Activated CD4-positive, alpha-beta T cell treated with anti-CD3 and anti-CD28 coated beads for 36 hours (primary cell): ENCODE results near the gene SLC7A7. TPM values are rescaled to one million over a fixed set of nuclear protein-coding genes. Genes with fewer than 3 reads are reported as not detected.
"Not testable (repeated sequence)": the region's sequence is repeated elsewhere in the genome, so short reads cannot be mapped to it uniquely, and the experiment has no call there.

Experiments used
- ATAC-seq: fragments of 200-7000 bp; cut with Tn5 transposase; one replicate; pipeline ENCODE4 v1.10.0; 2021; ENCODE audit warnings: mild to moderate bottlenecking, moderate library complexity
- CTCF ChIA-PET: fragments of 350-600 bp; sonication (Branson Sonifier 250); formaldehyde crosslinking; loops from one replicate; lab custom pipeline; 2021; ENCODE audit warnings: antibody characterized with exemption; lab: Charles Lee
- POLR2A ChIA-PET: fragments of 350-600 bp; sonication (Branson Sonifier 250); formaldehyde crosslinking; loops from one replicate; lab custom pipeline; 2021; ENCODE audit warnings: antibody characterized with exemption, inconsistent platforms; lab: Charles Lee
- DNase-seq: peaks from one replicate; pipeline ENCODE4 v3.0.0-alpha.2; 2020
- H3K27ac Mint-ChIP-seq: one replicate; pipeline ENCODE4 v1.8.0; 2021; ENCODE audit warnings: mixed read lengths
- H3K27me3 Mint-ChIP-seq: one replicate; pipeline ENCODE4 v1.8.0; 2021; ENCODE audit warnings: mixed read lengths
- H3K36me3 Mint-ChIP-seq: one replicate; pipeline ENCODE4 v1.8.0; 2021; ENCODE audit warnings: low read depth, mixed read lengths
- H3K4me1 Mint-ChIP-seq: one replicate; pipeline ENCODE4 v1.8.0; 2021; ENCODE audit warnings: mixed read lengths
- H3K4me3 Mint-ChIP-seq: one replicate; pipeline ENCODE4 v1.8.0; 2021; ENCODE audit warnings: mild to moderate bottlenecking, moderate library complexity, mixed read lengths
- H3K9me3 Mint-ChIP-seq: one replicate; pipeline ENCODE4 v1.8.0; 2021; ENCODE audit warnings: low read depth, mixed read lengths
- intact Hi-C, 2 experiments: fragments of 100-400 bp; cut with DNase I in 1 of 2; cut with micrococcal nuclease in 1 of 2; formaldehyde crosslinking; loops; one replicate each; pipeline versions ENCODE4 v1.14.2 to v1.15.1; 2022 to 2024; cut with DNase I, micrococcal nuclease
- total RNA-seq, 2 experiments: library from RNA; stranded (reverse); gene quantifications; one replicate each; pipeline ENCODE4 v1.2.3, GENCODE V29; 2021

SLC7A7 gene
- total RNA-seq, 2 experiments from 2014 or later: 0.50 to 0.72 TPM

GRCh38 chr14:22801716-22802115, 13.5 kb downstream of the SLC7A7 start:
- ChIA-PET POLR2A (no interaction called here), CTCF (interaction anchor here (1.0 to 2.0 kb wide), 3 partner anchors 21 to 54 kb away, joined by 3 to 4 read pairs (median 4); no protein-coding TSS in a partner anchor)
- intact Hi-C loops: no loop called here
- peaks cover 37% of the 10 kb centered on the region for H3K27me3 Mint-ChIP-seq
- H3K9me3 Mint-ChIP-seq: no peaks in the 10 kb centered on the region
- no peaks in the 10 kb centered on the region for H3K4me1 Mint-ChIP-seq
- DNase-seq: no peak
- no peak for ATAC-seq
- no peaks in the 10 kb centered on the region for H3K36me3 Mint-ChIP-seq
- H3K4me3 Mint-ChIP-seq: no peak overlapping the region
- H3K27ac Mint-ChIP-seq: no peak overlapping the region

- Mint-ChIP-seq H3K4me3 (no peak overlapping the region), H3K36me3 (no peaks in the 10 kb centered on the region), H3K27ac (no peak overlapping the region), H3K27me3 (peaks cover 36% of the 10 kb centered on the region), H3K9me3 (no peaks in the 10 kb centered on the region), H3K4me1 (no peaks in the 10 kb centered on the region)
- DNase-seq: no peak
- intact Hi-C loops: no loop called here
- no peak for ATAC-seq
- POLR2A ChIA-PET: no interaction called here
- CTCF ChIA-PET: interaction anchor here (1.4 kb wide), 1 partner anchor 22 kb away, joined by 4 read pairs; no protein-coding TSS in a partner anchor
Observed at GRCh38 chr14:22800346-22800745, 14.9 kb downstream of the SLC7A7 start.

GRCh38 chr14:22798528-22798927, 16.7 kb downstream of the SLC7A7 start:
- ATAC-seq (no peak), DNase-seq (no peak)
- Mint-ChIP-seq H3K4me3 (no peak overlapping the region), H3K4me1 (no peaks in the 10 kb centered on the region), H3K27ac (no peak overlapping the region), H3K9me3 (no peaks in the 10 kb centered on the region), H3K27me3 (peaks cover 39% of the 10 kb centered on the region), H3K36me3 (no peaks in the 10 kb centered on the region)
- intact Hi-C loops: no loop called here
- CTCF ChIA-PET: no interaction called here
- POLR2A ChIA-PET: no interaction called here

- no peaks in the 10 kb centered on the region for H3K36me3 Mint-ChIP-seq
- intact Hi-C loops: no loop called here
- no peaks in the 10 kb centered on the region for H3K9me3 Mint-ChIP-seq
- H3K4me3 Mint-ChIP-seq: no peak overlapping the region
- POLR2A ChIA-PET: no interaction called here
- no peak for ATAC-seq
- peaks cover 33% of the 10 kb centered on the region for H3K27me3 Mint-ChIP-seq
- CTCF ChIA-PET: interaction anchor here (1.1 to 1.9 kb wide), 2 partner anchors 18 to 22 kb away, joined by 5 read pairs; partner anchors contain the start of gene SLC7A7
- no peak overlapping the region for H3K27ac Mint-ChIP-seq
- no peak for DNase-seq
- H3K4me1 Mint-ChIP-seq: no peaks in the 10 kb centered on the region
Observed at GRCh38 chr14:22797017-22797917, 18.0 kb downstream of the SLC7A7 start.

GRCh38 chr14:22796087-22796707, 19.0 kb downstream of the SLC7A7 start:
- no peaks in the 10 kb centered on the region for H3K36me3 Mint-ChIP-seq
- ATAC-seq: no peak
- ChIA-PET CTCF (interaction anchor here (0.6 to 1.9 kb wide), 5 partner anchors 15 to 881 kb away, joined by 3 to 5 read pairs (median 4); partner anchors contain the start of gene SLC7A7), POLR2A (interaction anchor here (0.6 kb wide), 1 partner anchor 13 kb away, joined by 3 read pairs; no protein-coding TSS in a partner anchor)
- intact Hi-C loops: no loop called here
- H3K4me3 Mint-ChIP-seq: no peak overlapping the region
- no peaks in the 10 kb centered on the region for H3K4me1 Mint-ChIP-seq
- H3K27me3 Mint-ChIP-seq: peaks cover 30% of the 10 kb centered on the region
- H3K9me3 Mint-ChIP-seq: no peaks in the 10 kb centered on the region
- no peak for DNase-seq
- no peak overlapping the region for H3K27ac Mint-ChIP-seq

GRCh38 chr14:22794551-22794951, 20.7 kb downstream of the SLC7A7 start:
- Mint-ChIP-seq H3K27me3 (peaks cover 19% of the 10 kb centered on the region), H3K4me1 (peaks cover 11% of the 10 kb centered on the region), H3K9me3 (no peaks in the 10 kb centered on the region), H3K4me3 (no peak overlapping the region), H3K27ac (no peak overlapping the region), H3K36me3 (no peaks in the 10 kb centered on the region)
- ChIA-PET CTCF (interaction anchor here (0.8 kb wide), 1 partner anchor 179 kb away, joined by 3 read pairs; no protein-coding TSS in a partner anchor), POLR2A (no interaction called here)
- DNase-seq: no peak
- intact Hi-C loops: no loop called here
- no peak for ATAC-seq

GRCh38 chr14:22793976-22794375, 21.3 kb downstream of the SLC7A7 start:
- ATAC-seq (no peak), DNase-seq (no peak)
- H3K4me1 Mint-ChIP-seq: peaks cover 12% of the 10 kb centered on the region
- peaks cover 16% of the 10 kb centered on the region for H3K27me3 Mint-ChIP-seq
- no peak overlapping the region for H3K27ac Mint-ChIP-seq
- no peaks in the 10 kb centered on the region for H3K36me3 Mint-ChIP-seq
- no peak overlapping the region for H3K4me3 Mint-ChIP-seq
- no peaks in the 10 kb centered on the region for H3K9me3 Mint-ChIP-seq
- intact Hi-C loops: no loop called here
- CTCF ChIA-PET: interaction anchor here (0.8 kb wide), 1 partner anchor 180 kb away, joined by 3 read pairs; no protein-coding TSS in a partner anchor
- POLR2A ChIA-PET: no interaction called here

GRCh38 chr14:22793550-22793949, 21.7 kb downstream of the SLC7A7 start:
- H3K27ac Mint-ChIP-seq, H3K36me3 Mint-ChIP-seq, H3K4me3 Mint-ChIP-seq, DNase-seq, ATAC-seq, intact Hi-C loops, H3K9me3 Mint-ChIP-seq: not testable (repeated sequence)
- POLR2A ChIA-PET: interaction anchor here (0.7 kb wide), 1 partner anchor 62 kb away, joined by 3 read pairs; no protein-coding TSS in a partner anchor
- CTCF ChIA-PET: interaction anchor here (0.8 kb wide), 1 partner anchor 180 kb away, joined by 3 read pairs; no protein-coding TSS in a partner anchor
- H3K4me1 Mint-ChIP-seq: peaks cover 12% of the 10 kb centered on the region
- H3K27me3 Mint-ChIP-seq: peaks cover 12% of the 10 kb centered on the region

GRCh38 chr14:22792158-22792557, 23.1 kb downstream of the SLC7A7 start:
- no peaks in the 10 kb centered on the region for H3K36me3 Mint-ChIP-seq
- H3K27me3 Mint-ChIP-seq: peaks cover 7% of the 10 kb centered on the region
- ChIA-PET POLR2A (no interaction called here), CTCF (interaction anchor here (0.6 kb wide), 1 partner anchor 9 kb away, joined by 4 read pairs; no protein-coding TSS in a partner anchor)
- no peak for DNase-seq
- no peak for ATAC-seq
- intact Hi-C loops: no loop called here
- peaks cover 12% of the 10 kb centered on the region for H3K4me1 Mint-ChIP-seq
- no peaks in the 10 kb centered on the region for H3K9me3 Mint-ChIP-seq
- no peak overlapping the region for H3K4me3 Mint-ChIP-seq
- H3K27ac Mint-ChIP-seq: no peak overlapping the region

GRCh38 chr14:22791301-22791700, 23.9 kb downstream of the SLC7A7 start:
- ChIA-PET CTCF (interaction anchor here (0.5 to 0.7 kb wide), 3 partner anchors 8 to 140 kb away, joined by 3 to 4 read pairs (median 4); partner anchors contain the start of gene OXA1L), POLR2A (no interaction called here)
- Mint-ChIP-seq H3K36me3 (no peaks in the 10 kb centered on the region), H3K4me3 (no peak overlapping the region), H3K4me1 (peaks cover 12% of the 10 kb centered on the region), H3K9me3 (no peaks in the 10 kb centered on the region), H3K27ac (no peak overlapping the region), H3K27me3 (peaks cover 5% of the 10 kb centered on the region)
- DNase-seq (no peak), ATAC-seq (no peak)
- intact Hi-C loops: no loop called here

GRCh38 chr14:22786685-22787084, 28.6 kb downstream of the SLC7A7 start:
- ATAC-seq (no peak), DNase-seq (no peak)
- no peaks in the 10 kb centered on the region for H3K9me3 Mint-ChIP-seq
- ChIA-PET POLR2A (no interaction called here), CTCF (no interaction called here)
- H3K4me3 Mint-ChIP-seq: no peak overlapping the region
- no peaks in the 10 kb centered on the region for H3K36me3 Mint-ChIP-seq
- no peak overlapping the region for H3K27ac Mint-ChIP-seq
- no peaks in the 10 kb centered on the region for H3K27me3 Mint-ChIP-seq
- intact Hi-C loops: no loop called here
- H3K4me1 Mint-ChIP-seq: peaks cover 12% of the 10 kb centered on the region
